HG02571 (cell line): Measurements from ENCODE around the gene POLR3B.
A peak's percentile ranks its signal among the peaks of the same experiment; 100 is the strongest.
"Not testable (repeated sequence)": the region's sequence is repeated elsewhere in the genome, so short reads cannot be mapped to it uniquely, and the experiment has no call there.

Experiments used
- ATAC-seq: cut with Tn5 transposase; IDR thresholded peaks from one replicate; pipeline ENCODE4 v1.9.1; 2021; ENCODE audit warnings: mild to moderate bottlenecking, moderate library complexity; ENCODE audit not compliant: unreplicated experiment

POLR3B gene

GRCh38 chr12:106342397-106343213 lies 14.9 kb upstream of the POLR3B start:
- ATAC-seq: no peak

- no peak for ATAC-seq
These were observed 14.4 kb upstream of the POLR3B start for GRCh38 chr12:106343214-106343528.

- no peak for ATAC-seq
These were observed 13.4 kb upstream of the POLR3B start for GRCh38 chr12:106344131-106344530.

GRCh38 chr12:106345746-106346145 lies 11.8 kb upstream of the POLR3B start:
- no peak for ATAC-seq

GRCh38 chr12:106348411-106348810 lies 9.1 kb upstream of the POLR3B start:
- no peak for ATAC-seq

GRCh38 chr12:106353175-106353574 lies 4.4 kb upstream of the POLR3B start:
- ATAC-seq: no peak

GRCh38 chr12:106358396-106359241 lies 1.1 kb downstream of the POLR3B start:
- ATAC-seq: peak; percentile 3

GRCh38 chr12:106359646-106360399 lies 2.3 kb downstream of the POLR3B start:
- ATAC-seq: no peak

- no peak for ATAC-seq
These were observed 2.9 kb downstream of the POLR3B start for GRCh38 chr12:106360400-106360994.

GRCh38 chr12:106362971-106363370 lies 5.4 kb downstream of the POLR3B start:
- no peak for ATAC-seq

GRCh38 chr12:106364261-106364660 lies 6.7 kb downstream of the POLR3B start:
- ATAC-seq: no peak

- no peak for ATAC-seq
These were observed 12.2 kb downstream of the POLR3B start for GRCh38 chr12:106369624-106370346.

- ATAC-seq: no peak
These were observed 21.2 kb downstream of the POLR3B start for GRCh38 chr12:106378788-106379187.

- ATAC-seq: no peak
These were observed 23.4 kb downstream of the POLR3B start for GRCh38 chr12:106380954-106381353.

GRCh38 chr12:106381866-106382265 lies 24.3 kb downstream of the POLR3B start:
- ATAC-seq: not testable (repeated sequence)

- ATAC-seq: no peak
These were observed 29.4 kb downstream of the POLR3B start for GRCh38 chr12:106386813-106387535.

- no peak for ATAC-seq
These were observed 30.4 kb downstream of the POLR3B start for GRCh38 chr12:106387848-106388377.

- no peak for ATAC-seq
These were observed 31.6 kb downstream of the POLR3B start for GRCh38 chr12:106389151-106389550.

- no peak for ATAC-seq
These were observed 35.2 kb downstream of the POLR3B start for GRCh38 chr12:106392759-106393158.
